ENCODE data around the gene REPS1.

GRCh38 chr6:138857775-138858174, 130.3 kb downstream of the REPS1 start:
- no peak for TF ChIP-seq CTCF (IDR thresholded peaks at IDR 0.05; ENCODE audit: poor library complexity)
- TF ChIP-seq EZH2phosphoT487 (IDR thresholded peaks at IDR 0.05; ENCODE audit: low read depth, severe bottlenecking, unreplicated experiment), result no peak
